Measurements from ENCODE around the gene USP24.
A peak's percentile ranks its signal among the peaks of the same experiment; 100 is the strongest.

USP24 gene

DNA sequence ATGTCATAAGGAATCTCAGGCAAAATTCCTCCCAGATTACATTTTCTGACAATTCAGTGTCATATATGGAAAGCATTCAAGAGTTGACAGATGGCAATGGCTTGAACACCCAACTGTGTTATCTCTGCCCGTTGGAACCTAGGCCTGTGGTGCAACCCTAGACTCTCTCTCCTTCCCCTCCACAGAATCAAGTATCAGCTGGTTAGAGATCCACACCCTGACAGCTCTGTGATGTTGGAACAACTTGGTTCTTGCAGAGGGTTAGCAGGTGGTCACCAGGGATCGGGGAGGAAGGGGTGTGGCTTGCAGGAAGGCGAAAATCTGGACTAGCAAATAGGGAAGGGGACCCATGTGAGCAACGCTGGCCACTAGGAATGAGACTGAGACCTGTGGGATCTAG is 149.5 kb downstream of the USP24 start:
- DNase-seq = no peak

DNA sequence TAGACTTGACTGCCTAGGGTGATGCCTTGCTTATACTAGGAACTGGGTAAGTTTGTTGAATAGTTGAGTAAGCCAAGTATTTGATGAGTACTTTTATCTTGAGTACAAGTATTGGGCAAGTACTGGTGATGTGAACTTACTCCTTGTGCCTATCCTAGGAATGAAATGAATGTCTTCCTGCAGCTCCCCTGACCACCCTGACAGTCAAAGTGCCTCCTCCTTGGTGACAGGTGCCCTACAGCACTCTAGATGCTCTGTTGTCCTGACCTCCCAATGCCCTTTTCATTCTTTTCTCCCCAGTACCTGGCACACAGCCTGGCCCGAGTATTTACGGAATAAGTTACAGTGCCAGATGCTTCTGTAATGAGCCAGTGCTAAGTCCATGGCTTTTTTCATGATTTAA is 150.3 kb downstream of the USP24 start:
- no peak for DNase-seq

DNA sequence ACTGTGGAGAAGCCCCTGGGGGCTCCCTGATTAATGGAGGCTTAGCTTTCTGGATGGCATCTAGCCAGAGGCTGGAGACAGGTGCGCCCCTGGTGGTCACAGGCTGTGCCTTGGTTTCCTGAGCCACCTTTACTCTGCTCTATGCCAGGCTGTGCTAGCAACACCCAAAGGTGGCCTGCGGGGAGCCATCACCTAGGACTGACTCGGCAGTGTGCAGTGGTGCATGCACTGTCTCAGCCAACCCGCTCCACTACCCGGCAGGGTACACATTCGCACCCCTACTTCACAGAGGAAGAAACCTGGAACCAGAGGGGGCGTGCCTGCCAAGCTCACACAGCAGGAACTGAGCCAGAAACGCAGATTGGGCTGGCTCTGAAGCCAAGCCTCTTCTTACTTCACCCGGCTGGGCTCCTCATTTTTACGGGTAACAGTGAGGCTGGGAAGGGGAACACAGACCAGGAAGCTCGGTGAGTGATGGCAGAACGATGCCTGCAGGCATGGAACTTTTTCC is 151.0 kb downstream of the USP24 start:
- peak in 1 of 2 donors; percentile 15 for DNase-seq

DNA sequence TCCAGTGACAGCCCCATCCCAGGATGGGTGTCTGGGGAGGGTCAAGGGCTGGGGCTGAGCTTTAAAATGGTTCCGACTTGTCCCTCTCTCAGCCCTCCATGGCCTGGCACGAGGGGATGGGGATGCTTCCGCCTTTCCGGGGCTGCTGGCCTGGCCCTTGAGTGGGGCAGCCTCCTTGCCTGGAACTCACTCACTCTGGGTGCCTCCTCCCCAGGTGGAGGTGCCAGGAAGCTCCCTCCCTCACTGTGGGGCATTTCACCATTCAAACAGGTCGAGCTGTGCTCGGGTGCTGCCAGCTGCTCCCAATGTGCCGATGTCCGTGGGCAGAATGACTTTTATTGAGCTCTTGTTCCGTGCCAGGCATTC is 151.6 kb downstream of the USP24 start:
- no peak for DNase-seq

DNA sequence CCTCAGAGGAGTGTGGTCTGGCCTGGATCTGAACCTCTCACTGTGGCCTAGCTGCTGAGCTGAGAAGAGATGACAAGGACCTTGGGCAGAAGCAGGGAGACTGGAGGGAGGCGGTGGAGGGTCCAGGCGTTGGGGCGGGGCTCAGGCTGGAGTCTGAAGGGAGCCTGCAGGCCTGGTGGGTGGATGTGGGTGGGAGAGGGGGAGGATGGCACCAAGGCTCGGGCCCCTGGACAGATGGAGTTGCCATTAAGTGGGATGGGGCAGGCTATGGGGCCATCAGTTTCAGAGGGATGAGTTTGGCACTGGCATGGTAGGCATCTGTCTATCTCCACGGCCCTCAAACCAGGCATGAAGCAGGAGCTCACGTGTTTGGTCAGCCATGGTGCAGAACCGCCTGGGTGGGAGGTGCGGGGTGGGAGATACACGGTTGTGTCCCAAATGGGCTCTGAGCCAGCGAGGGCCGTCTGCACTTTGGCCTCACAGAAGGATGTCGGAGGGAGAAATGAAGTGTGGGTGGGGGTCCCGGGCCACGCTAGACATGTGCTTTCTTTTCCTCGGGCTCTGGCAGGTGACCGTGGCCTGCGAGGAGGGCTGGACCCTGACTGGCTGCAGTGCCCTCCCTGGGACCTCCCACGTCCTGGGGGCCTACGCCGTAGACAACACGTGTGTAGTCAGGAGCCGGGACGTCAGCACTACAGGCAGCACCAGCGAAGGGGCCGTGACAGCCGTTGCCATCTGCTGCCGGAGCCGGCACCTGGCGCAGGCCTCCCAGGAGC is 152.2 kb downstream of the USP24 start:
- no peak for DNase-seq

DNA sequence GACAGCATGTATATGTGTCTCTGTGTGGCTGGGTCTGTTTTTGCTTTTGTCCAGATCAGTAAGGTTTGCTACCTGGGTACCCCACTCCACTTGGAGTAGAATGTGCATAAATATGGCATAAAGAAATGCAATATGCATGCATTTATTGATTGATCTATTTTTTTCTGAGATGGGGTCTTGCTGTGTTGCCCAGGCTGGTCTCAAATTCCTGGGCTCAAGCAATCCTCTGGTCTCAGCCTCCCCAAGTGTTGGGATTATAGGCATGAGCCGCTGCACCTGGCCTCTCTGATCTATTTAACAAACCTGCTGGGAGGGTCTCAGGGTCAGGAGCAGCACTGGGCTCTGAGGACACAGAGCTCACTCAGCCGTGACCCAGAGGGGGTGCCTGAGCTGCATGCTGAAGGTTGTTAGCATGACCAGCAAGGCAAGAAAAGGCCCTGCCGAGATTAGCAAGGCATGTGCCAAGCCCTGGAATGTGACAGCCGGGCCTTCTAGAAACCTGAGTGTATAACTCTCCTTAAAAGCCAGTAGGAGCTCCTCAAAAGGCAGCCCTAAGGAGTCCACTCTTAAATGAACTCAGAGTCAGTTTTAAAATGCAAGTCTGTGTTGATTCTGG is 153.3 kb downstream of the USP24 start:
- DNase-seq = no peak

DNA sequence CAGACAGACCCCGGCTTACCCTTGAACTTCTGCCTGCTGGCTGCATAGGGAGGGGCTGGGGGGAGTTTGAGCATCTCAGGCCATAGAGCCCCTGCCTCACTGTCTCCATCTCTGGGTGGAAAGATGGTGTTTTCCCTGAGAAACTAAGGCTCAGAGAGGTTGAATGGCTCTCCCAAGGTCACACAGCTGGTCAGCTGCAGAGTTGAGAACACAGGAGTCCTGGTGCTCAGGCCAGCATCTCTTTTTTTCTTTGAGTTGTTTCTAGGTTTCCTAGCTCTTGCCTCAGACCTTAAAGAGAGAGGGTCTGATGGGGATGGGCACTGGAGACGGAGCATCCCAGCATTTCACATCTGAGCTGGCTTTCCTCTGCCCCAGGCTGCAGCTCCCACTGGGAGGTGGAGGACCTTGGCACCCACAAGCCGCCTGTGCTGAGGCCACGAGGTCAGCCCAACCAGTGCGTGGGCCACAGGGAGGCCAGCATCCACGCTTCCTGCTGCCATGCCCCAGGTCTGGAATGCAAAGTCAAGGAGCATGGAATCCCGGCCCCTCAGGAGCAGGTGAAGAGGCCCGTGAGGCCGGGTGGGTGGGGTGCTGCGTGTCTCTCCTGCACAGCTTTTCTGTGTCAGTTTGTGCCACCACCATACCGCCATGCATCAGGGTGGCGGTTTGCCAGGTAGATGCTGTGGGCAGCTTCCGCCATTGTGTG is 154.0 kb downstream of the USP24 start:
- no peak for DNase-seq

DNA sequence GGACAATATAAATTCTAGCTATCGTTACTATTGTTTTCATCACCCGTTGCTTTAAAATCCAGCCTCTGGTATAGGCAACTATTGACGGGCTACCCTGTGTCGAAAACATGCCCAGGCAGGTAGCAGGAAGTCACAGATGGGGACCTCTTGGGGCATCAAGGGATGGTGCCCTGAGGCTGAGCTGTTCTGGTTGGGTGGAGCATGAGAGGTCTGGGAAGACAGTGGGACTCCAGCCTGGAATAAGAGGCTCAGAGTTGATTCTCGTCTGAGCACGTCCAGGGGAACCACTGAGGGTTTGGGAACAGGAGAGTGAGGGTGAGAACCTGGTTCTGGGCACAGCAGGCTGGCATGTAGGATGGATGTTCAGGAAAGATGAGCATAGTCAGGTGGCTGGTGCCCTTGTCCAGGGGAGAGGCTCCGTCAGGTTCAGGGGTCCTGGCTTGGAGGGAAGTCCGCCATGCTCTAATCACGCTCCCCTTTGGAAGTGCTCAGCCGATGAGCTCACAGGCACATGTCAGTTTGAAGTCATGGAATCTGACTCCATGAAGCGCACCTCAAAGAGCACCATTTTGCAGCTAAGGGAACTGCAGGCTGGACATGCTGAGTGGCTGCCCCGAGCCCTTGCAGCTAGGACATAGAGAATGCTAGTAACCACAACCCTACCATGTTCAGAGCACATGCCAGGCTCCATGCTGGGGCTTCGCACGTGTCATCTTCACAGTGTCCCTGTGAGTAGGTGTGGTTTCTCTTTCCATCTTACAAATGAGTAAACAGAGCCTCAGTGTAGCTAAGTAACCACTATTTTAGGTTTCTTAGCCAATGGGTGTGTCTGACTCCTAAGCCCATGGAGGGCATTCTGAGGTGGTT is 154.8 kb downstream of the USP24 start:
- DNase-seq = no peak

DNA sequence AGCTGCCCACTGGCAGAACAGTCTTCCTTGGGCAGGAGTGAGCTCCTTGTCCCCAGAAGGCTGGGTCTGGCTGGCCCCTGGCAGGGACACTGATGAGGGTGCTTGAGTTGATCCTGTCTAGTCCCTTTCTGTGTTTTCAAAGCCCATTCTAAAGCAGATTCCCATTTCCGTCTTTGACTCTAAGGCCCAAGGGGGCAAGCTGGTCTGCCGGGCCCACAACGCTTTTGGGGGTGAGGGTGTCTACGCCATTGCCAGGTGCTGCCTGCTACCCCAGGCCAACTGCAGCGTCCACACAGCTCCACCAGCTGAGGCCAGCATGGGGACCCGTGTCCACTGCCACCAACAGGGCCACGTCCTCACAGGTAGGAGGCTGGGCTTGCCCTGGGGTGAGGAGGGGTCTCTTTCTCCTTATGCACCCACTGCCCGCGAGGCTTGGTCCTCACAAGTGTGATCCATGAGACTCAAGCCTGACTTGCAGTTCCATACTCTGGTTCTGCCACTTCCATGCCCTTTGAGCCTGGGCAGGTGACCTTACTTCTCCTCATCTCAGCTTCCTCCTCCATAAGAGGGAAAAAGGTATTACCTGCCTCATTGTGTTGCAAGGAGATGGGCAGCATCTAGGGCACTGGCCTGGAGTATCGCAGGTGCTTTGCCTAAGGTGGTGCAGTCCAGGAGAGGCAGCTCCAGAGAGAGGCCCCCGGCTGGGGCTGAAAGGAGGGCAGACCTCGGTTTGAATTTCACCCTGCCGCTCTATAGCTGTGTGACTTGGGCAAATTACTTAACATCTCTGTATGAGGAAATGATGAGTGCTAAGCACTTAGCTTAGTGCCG is 155.6 kb downstream of the USP24 start:
- no peak for DNase-seq

DNA sequence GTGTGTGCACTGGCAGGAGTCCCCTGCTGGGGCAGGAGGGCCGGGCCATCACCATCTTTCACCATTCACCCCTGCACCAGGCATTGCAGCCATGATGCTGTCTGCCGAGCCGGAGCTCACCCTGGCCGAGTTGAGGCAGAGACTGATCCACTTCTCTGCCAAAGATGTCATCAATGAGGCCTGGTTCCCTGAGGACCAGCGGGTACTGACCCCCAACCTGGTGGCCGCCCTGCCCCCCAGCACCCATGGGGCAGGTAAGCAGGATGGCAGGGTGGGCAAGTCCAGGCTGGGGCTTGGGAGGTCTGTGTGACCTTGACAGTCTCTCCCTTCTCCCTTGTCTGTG is 157.2 kb downstream of the USP24 start:
- DNase-seq = no peak

DNA sequence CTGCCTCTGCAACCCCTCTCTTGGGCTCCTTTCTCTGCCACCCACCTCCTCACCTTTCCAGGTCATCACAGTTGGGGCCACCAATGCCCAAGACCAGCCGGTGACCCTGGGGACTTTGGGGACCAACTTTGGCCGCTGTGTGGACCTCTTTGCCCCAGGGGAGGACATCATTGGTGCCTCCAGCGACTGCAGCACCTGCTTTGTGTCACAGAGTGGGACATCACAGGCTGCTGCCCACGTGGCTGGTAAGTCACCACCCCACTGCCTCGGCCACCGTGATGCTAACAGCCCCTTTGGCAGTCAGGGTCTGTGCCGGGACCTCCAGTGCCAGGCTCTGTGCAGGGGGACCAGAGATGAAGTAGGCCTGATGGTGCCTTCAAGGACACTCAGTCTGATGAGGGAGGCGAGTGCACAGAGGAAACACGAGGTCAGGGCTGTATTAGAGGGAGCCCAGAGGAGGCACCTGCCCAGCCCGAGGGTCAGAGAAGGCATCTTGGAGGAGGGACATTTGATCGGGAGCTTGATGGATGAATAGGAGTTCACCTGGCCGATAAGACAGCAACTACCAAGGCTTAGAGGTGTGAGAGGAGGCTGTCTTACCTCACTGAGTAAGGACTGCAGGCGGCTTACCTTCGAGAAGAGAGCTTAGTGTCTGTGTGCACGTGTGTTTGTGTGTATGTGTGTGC is 157.8 kb downstream of the USP24 start:
- DNase-seq = no peak

DNA sequence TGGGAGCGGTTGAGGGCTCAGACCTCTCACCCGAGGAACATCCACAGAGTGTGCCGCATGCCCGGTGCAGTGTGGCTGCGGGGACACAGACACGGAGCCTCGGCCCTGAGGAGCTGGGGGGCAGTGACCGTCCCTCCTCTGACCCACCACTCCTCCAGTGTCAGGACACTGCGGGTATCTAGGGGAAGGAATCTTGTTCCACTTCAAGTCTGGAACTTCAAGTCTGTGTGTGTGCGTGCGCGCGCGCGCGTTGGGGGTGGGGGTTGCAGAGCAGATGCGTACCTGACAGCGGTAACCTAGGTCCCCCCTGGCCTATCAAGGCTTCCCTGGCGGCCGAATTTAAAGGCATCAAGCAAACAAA is 158.6 kb downstream of the USP24 start:
- DNase-seq = no peak

DNA sequence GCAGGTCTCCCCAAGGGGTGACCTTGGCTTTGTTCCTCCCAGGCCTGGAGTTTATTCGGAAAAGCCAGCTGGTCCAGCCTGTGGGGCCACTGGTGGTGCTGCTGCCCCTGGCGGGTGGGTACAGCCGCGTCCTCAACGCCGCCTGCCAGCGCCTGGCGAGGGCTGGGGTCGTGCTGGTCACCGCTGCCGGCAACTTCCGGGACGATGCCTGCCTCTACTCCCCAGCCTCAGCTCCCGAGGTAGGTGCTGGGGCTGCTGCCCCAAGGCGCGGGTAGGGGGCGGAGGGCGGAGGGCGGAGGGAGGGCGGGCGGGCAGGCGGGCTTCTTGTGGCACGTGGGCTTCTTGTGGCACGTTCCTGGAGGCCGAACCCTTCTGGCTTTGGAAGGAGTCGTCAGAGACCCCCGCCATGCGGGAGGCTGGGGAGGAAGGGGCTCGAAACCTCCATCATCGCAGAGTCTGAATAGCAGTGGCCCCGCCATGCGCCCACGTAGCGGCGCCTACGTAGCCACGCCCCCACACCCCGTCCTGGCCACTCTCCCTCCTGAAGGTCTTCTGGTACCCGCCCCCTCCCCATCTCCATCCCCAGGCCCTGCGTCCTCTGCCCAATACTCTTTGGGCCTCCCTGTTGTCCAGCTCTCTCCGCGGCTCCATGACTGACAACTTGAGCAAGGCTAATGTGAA is 159.1 kb downstream of the USP24 start:
- DNase-seq = no peak

DNA sequence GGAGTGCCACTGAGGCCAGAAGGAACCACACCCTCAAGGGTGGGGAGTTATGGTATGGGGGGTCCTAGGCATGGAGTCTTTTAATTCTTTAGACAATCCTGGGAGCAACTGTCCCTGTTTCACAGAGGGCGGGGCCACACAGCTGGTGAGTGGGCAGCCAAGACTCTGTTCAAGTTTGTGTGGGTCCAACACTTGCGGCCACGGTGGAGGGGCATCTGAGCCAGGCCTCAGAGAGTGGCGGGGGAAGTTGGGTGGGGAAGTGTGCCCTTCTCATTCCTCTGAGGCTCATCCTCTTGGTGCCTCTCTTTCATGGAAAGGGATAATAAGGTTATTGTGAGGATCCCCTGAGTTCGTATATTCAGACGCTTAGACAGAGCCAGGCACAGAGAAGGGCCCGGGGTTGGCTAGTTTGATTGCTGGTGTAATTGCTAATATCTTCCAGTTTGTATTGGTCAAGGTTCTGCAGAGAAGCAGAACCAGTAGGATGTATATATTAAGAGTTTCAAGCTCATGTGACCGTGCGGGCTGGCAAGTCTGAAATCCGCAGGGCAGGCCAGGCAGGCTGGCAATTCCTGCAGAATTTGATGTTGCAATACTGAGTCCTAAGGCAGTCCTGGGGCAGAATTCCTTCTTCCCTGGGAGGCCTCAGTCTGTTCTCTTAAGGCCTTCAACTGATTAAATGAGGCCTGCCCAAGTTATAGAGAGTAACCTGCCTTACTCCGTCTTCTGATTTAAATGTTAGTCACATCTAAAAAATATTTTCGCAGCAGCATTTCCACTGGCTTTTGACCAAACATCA is 159.9 kb downstream of the USP24 start:
- DNase-seq = no peak

DNA sequence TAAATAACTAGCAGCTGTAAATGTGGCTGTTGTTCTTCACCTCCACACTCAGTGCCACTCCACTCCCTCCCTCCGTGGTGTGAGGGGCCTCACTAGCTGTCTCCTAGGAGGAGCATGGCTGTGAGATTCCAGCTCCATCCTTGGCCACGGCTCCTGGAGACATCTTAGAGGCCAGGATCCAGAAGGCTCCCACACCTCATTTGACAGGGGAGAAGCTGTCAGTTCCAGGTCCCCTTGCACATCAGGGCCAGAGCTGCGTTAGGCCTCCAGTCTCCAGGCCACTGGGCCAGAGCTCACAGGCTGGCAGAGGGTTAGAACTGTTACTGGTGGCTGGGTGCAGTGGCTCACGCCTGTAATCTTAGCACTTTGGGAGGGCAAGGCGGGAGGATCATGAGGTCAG is 160.8 kb downstream of the USP24 start:
- no peak for DNase-seq

DNA sequence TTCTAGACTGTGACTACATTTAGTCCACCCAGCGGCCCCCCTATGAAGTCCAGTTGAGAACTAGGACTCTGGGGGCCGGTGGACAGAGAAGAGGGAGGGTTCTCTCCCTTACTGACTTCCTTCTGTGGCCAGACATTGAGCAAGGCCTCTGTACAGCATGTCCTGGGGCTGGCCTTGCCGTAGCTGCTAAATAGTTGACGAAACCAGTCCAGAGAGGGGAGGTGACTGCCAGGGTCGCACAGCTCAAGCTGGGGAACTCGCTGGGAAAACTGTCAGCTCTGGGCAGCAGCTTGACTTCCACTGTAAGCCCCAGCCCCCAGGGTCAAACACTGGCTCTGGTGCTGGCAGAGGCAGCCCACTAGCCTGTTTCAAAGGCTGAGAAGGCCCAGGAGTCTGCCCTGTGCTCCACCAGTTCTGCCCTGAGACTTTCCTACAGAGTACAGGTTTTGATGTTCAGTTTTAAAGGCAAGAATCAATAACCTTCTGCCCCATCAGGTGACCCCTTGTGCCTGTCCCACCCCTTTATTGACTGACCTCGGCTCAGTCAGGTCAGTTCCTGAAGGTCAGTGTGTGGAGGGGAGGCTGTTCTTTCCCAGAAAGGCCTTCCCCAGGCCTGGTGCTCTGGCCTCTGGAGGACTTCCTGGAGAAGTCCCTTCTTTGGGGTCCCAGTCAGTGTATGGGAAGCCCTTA is 161.8 kb downstream of the USP24 start:
- no peak for DNase-seq

DNA sequence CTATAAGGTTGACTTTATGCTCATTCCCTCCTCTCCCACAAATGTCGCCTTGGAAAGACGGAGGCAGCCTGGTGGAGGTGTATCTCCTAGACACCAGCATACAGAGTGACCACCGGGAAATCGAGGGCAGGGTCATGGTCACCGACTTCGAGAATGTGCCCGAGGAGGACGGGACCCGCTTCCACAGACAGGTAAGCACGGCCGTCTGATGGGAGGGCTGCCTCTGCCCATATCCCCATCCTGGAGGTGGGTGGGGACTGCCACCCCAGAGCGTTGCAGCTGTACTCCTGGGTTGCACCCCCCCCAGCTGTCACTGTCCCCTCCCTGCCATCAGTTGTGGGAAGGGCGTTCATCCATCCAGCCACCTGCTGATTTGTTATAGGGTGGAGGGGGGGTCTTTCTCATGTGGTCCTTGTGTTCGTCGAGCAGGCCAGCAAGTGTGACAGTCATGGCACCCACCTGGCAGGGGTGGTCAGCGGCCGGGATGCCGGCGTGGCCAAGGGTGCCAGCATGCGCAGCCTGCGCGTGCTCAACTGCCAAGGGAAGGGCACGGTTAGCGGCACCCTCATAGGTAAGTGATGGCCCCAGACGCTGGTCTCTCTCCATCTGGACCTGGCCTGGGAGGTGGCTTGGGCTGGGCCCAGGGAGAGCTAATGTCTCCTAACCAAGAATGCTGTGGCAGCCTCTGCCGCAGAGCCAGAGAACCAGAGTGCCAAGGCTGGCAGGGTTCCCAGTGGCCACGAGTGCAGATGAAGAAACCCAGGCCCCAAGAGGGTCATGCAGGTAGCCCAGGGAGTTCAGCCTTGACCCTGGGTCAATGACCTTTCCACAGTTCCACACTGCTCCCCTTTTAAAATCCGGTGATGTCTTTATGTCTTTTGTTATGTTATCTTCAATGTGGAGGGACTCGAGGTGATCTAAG is 162.7 kb downstream of the USP24 start:
- DNase-seq = no peak

DNA sequence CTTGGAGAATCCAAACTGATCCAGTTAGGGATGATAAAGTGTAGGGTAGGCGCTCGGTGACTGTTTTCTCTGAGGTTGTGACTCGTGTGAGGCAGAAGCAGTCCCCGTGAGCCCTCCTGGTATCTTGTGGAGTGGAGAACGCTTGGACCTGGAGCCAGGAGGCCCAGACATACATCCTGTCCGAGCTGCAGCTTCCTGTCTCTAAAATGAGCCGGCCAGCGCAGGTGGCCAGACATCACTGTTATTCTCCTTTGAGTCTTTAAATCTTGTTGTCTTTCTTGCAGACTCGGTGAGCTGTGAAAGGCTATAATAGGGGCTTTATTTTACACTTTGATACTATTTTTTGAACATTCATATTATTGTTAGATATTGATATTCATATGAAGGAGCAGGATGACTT is 163.5 kb downstream of the USP24 start:
- no peak for DNase-seq
